PFSK-1 (cell line): Measurements from ENCODE around the gene FOXG1.

Experiments
- POLR2AphosphoS5 ChIP-seq: IDR thresholded peaks from 2 replicates; pipeline ENCODE4 v1.6.1; 2012; ENCODE audit warnings: low read depth, mild to moderate bottlenecking, control low read depth, low read length, moderate library complexity
- REST ChIP-seq, 2 experiments: IDR thresholded peaks; 2 replicates each; pipeline versions ENCODE4 v1.6.1 to v1.8.0; 2011 to 2012; ENCODE audit warnings: low read depth in 2 of 2, low read length in 2 of 2, control low read depth in 1 of 2, inconsistent platforms in 1 of 2, mild to moderate bottlenecking in 1 of 2, moderate library complexity in 1 of 2; ENCODE audit not compliant: insufficient read depth in 1 of 2
- SIN3A ChIP-seq: IDR thresholded peaks from 2 replicates; pipeline ENCODE4 v1.6.1; 2012; ENCODE audit warnings: mild to moderate bottlenecking, low read length, moderate library complexity, borderline replicate concordance; ENCODE audit not compliant: insufficient read depth
- TAF1 ChIP-seq: IDR thresholded peaks from 2 replicates; pipeline ENCODE4 v1.6.1; 2012; ENCODE audit warnings: low read length, control low read depth, borderline replicate concordance; ENCODE audit not compliant: insufficient read depth

GRCh38 chr14:28755198-28755815 lies 11.3 kb upstream of the FOXG1 start:
- TF ChIP-seq TAF1 (no peak), SIN3A (no peak), POLR2AphosphoS5 (no peak), REST (IDR thresholded peaks at IDR 0.05; ENCODE audit: insufficient read depth in 1 of 2, low read depth in 2 of 2, low read length in 2 of 2) (no peak)
